Gastroesophageal sphincter (tissue), 4 donors: ENCODE data around the gene CCDC57. TPM values are rescaled to one million over a fixed set of nuclear protein-coding genes. Genes with fewer than 3 reads are reported as not detected.

Experiments
- ATAC-seq: fragments of 150-250 bp; one replicate; pipeline ENCODE4 v1.9.1; 2016; ENCODE audit warnings: mild to moderate bottlenecking, moderate library complexity
- H3K27ac ChIP-seq, 4 donors: fragments of 200-600 bp; sonication (generic) in 3 of 4; 1 replicate in 3 of 4; 2 replicates in 1 of 4; pipeline ENCODE4 v1.5.1; 2016 to 2019
- H3K27me3 ChIP-seq: fragments of 200-600 bp; sonication (generic); one replicate; pipeline ENCODE4 v1.5.1; 2019
- H3K36me3 ChIP-seq, 2 donors: fragments of 200-600 bp; sonication (generic); one replicate each; pipeline ENCODE4 v1.5.1; 2019; ENCODE audit warnings: control low read depth in 1 of 2
- H3K4me1 ChIP-seq, 3 donors: fragments of 200-600 bp; sonication (generic); 1 replicate in 2 of 3; 2 replicates in 1 of 3; pipeline ENCODE4 v1.5.1; 2016 to 2019; ENCODE audit warnings: control low read depth in 2 of 3
- H3K4me3 ChIP-seq, 2 donors: fragments of 200-600 bp; sonication (generic); one replicate each; pipeline ENCODE4 v1.5.1; 2019; ENCODE audit warnings: mild to moderate bottlenecking in 1 of 2, moderate library complexity in 1 of 2
- H3K9me3 ChIP-seq, 3 donors: fragments of 200-600 bp; sonication (generic); one replicate each; pipeline ENCODE4 v1.5.1; 2017 to 2019; ENCODE audit warnings: control low read depth in 2 of 3
- CTCF ChIP-seq, 4 experiments: fragments of 200-600 bp in 2 of 4; fragments of 450-650 bp in 2 of 4; sonication (generic) in 1 of 4; IDR thresholded peaks; one replicate each; pipeline ENCODE4 v1.5.1; 2017 to 2019; ENCODE audit warnings: antibody characterized with exemption in 4 of 4, mild to moderate bottlenecking in 2 of 4, moderate library complexity in 2 of 4
- EP300 ChIP-seq: sonication (generic); formaldehyde crosslinking; IDR thresholded peaks from one replicate; pipeline ENCODE4 v1.6.1; 2017; ENCODE audit warnings: antibody characterized with exemption, mild to moderate bottlenecking
- POLR2A ChIP-seq, 2 donors: fragments of 450-650 bp; IDR thresholded peaks; one replicate each; pipeline ENCODE4 v1.6.1; 2017; ENCODE audit warnings: antibody characterized with exemption in 2 of 2, mild to moderate bottlenecking in 2 of 2, moderate library complexity in 1 of 2
- POLR2AphosphoS5 ChIP-seq: sonication (generic); formaldehyde crosslinking; IDR thresholded peaks from one replicate; pipeline ENCODE4 v1.6.1; 2017; ENCODE audit warnings: antibody characterized with exemption
- WGBS, 2 donors: methylation state at CpG; one replicate each; pipeline ENCODE4 v1.1.5; 2018; ENCODE audit warnings: low coverage in 1 of 2; 5-methylcytosine and 5-hydroxymethylcytosine counted together
- total RNA-seq, 4 donors: library from RNA; depleted of rRNA; stranded (reverse); fragments of >200 nt; gene quantifications; one replicate each; pipeline ENCODE4 v1.1.0, GENCODE V29; 2016

Gene CCDC57
- total RNA-seq, 4 donors from 2014 or later = 6.5 to 28.2 (median 16.2) TPM

- ATAC-seq = no peak
- 75 to 83% methylated on average over 2 to 20 of the region's 47 CpGs for WGBS, 2 donors
- Histone ChIP-seq H3K4me1 (peaks cover 12 to 99% (median 57%) of the 10 kb centered on the region in 3 donors), H3K4me3 (no peak overlapping the region), H3K9me3 (no peaks in the 10 kb centered on the region), H3K27ac (peak overlapping the region in 3 of 4 donors; percentile 83 to 88 (median 86)), H3K27me3 (no peaks in the 10 kb centered on the region), H3K36me3 (peaks cover 0 to 75% of the 10 kb centered on the region in 2 donors)
- TF ChIP-seq CTCF (IDR thresholded peaks at IDR 0.05) (no peak), EP300 (no peak), POLR2A (IDR thresholded peaks at IDR 0.05) (no peak), POLR2AphosphoS5 (no peak)
These were observed 32.7 kb upstream of the CCDC57 start for GRCh38 chr17:82245134-82246039.

GRCh38 chr17:82244413-82245133, 31.9 kb upstream of the CCDC57 start:
- peaks cover 12 to 99% (median 61%) of the 10 kb centered on the region in 3 donors for H3K4me1 ChIP-seq
- peaks cover 0 to 72% of the 10 kb centered on the region in 2 donors for H3K36me3 ChIP-seq
- WGBS, 2 donors = 44 to 57% methylated on average over 3 to 14 of the region's 39 CpGs
- no peaks in the 10 kb centered on the region for H3K9me3 ChIP-seq
- no peak overlapping the region for H3K4me3 ChIP-seq
- TF ChIP-seq POLR2AphosphoS5 (no peak), CTCF (IDR thresholded peaks at IDR 0.05) (peak in 3 of 4 experiments; percentile 60 to 68 (median 62)), EP300 (no peak), POLR2A (IDR thresholded peaks at IDR 0.05) (no peak)
- H3K27me3 ChIP-seq = no peaks in the 10 kb centered on the region
- ATAC-seq = no peak
- H3K27ac ChIP-seq = peak overlapping the region in 3 of 4 donors; percentile 17 to 86 (median 83)

GRCh38 chr17:82243648-82244412, 31.2 kb upstream of the CCDC57 start:
- no peaks in the 10 kb centered on the region for H3K27me3 ChIP-seq
- ATAC-seq = no peak
- H3K27ac ChIP-seq = peak overlapping the region in 3 of 4 donors; percentile 81 to 86 (median 85)
- WGBS, 2 donors = 83 to 85% methylated on average over 1 to 6 of the region's 19 CpGs
- H3K4me3 ChIP-seq = no peak overlapping the region
- TF ChIP-seq CTCF (IDR thresholded peaks at IDR 0.05) = no peak
- TF ChIP-seq POLR2A (IDR thresholded peaks at IDR 0.05) = no peak
- no peak for TF ChIP-seq EP300
- no peak for TF ChIP-seq POLR2AphosphoS5
- peaks cover 0 to 71% of the 10 kb centered on the region in 2 donors for H3K36me3 ChIP-seq
- H3K4me1 ChIP-seq = peaks cover 12 to 100% (median 68%) of the 10 kb centered on the region in 3 donors
- no peaks in the 10 kb centered on the region for H3K9me3 ChIP-seq

- peaks cover 12 to 100% (median 75%) of the 10 kb centered on the region in 3 donors for H3K4me1 ChIP-seq
- peak overlapping the region in 1 of 2 donors; percentile 13 for H3K4me3 ChIP-seq
- H3K36me3 ChIP-seq = peaks cover 0 to 64% of the 10 kb centered on the region in 2 donors
These were observed 30.5 kb upstream of the CCDC57 start for GRCh38 chr17:82242977-82243647.

More at GRCh38 chr17:82242977-82243647, 30.5 kb upstream of the CCDC57 start:
- ATAC-seq = peak; percentile 65
- no peak for TF ChIP-seq EP300
- TF ChIP-seq CTCF (IDR thresholded peaks at IDR 0.05) = peak in 1 of 4 experiments; percentile 4
- TF ChIP-seq POLR2AphosphoS5 = peak; percentile 89
- no peak for TF ChIP-seq POLR2A (IDR thresholded peaks at IDR 0.05)
- 30 to 44% methylated on average over 3 to 7 of the region's 29 CpGs for WGBS, 2 donors
- no peaks in the 10 kb centered on the region for H3K27me3 ChIP-seq
- H3K9me3 ChIP-seq = no peaks in the 10 kb centered on the region
- H3K27ac ChIP-seq = peak overlapping the region; percentile 13 to 86 (median 83)
